Kidney (tissue), 14 donors: ENCODE data around the gene GSG1L. TPM values are rescaled to one million over a fixed set of nuclear protein-coding genes. Genes with fewer than 3 reads are reported as not detected.

Experiments
- DNase-seq, 5 donors: peaks; one replicate each; pipeline ENCODE4 v3.0.0-alpha.2; 2013 to 2020
- FAIRE-seq: peaks from 2 replicates; lab custom pipeline; 2012; peaks lifted over from hg19 to GRCh38; lab: Jason Lieb, UNC
- H3K27ac ChIP-seq, 2 donors: one replicate each; pipeline ENCODE4 v1.7.0; 2013; ENCODE audit warnings: low read depth in 2 of 2, low read length in 2 of 2, inconsistent platforms in 1 of 2
- H3K27me3 ChIP-seq: one replicate; pipeline ENCODE4 v1.7.1; 2013; ENCODE audit warnings: low read length, inconsistent platforms; ENCODE audit not compliant: control insufficient read depth, insufficient read depth
- H3K36me3 ChIP-seq, 3 donors: one replicate each; pipeline versions ENCODE4 v1.7.0 to v1.7.1; 2013; ENCODE audit warnings: low read length in 3 of 3, control low read depth in 1 of 3, inconsistent platforms in 1 of 3; ENCODE audit not compliant: insufficient read depth in 3 of 3, control insufficient read depth in 2 of 3
- H3K4me1 ChIP-seq, 3 donors: one replicate each; pipeline versions ENCODE4 v1.7.0 to v1.7.1; 2013; ENCODE audit warnings: low read length in 3 of 3, inconsistent platforms in 1 of 3, low read depth in 1 of 3; ENCODE audit not compliant: control insufficient read depth in 2 of 3, insufficient read depth in 2 of 3
- H3K4me3 ChIP-seq, 3 donors: one replicate each; pipeline versions ENCODE4 v1.7.0 to v1.8.1; 2013; ENCODE audit warnings: low read length in 3 of 3, control low read depth in 1 of 3, inconsistent platforms in 1 of 3
- H3K9ac ChIP-seq, 3 donors: one replicate each; pipeline versions ENCODE4 v1.7.0 to v1.7.1; 2013; ENCODE audit warnings: low read length in 3 of 3, control low read depth in 1 of 3, inconsistent platforms in 1 of 3
- H3K9me3 ChIP-seq, 3 donors: one replicate each; pipeline versions ENCODE4 v1.7.0 to v1.7.1; 2013; ENCODE audit warnings: low read length in 3 of 3, control low read depth in 1 of 3, inconsistent platforms in 1 of 3; ENCODE audit not compliant: control insufficient read depth in 2 of 3, insufficient read depth in 1 of 3
- intact Hi-C: fragments of 100-400 bp; cut with DNase I; formaldehyde crosslinking; loops from one replicate; pipeline ENCODE4 v1.11.1; 2022
- polyA plus RNA-seq: library from polyadenylated mRNA; stranded (reverse); fragments of 350-450 nt; fragmentation: Illumina TruSeq; extraction: RNeasy Lipid Tissue Mini Kit (QIAGEN cat#74804); gene quantifications from one replicate; pipeline ENCODE4 v1.2.3, GENCODE V29; 2014; ENCODE audit warnings: low read depth, low replicate concordance; ENCODE audit not compliant: insufficient read depth
- total RNA-seq: library from RNA; stranded (reverse); fragmentation: NEBNext Ultra II Directional; extraction: Animal tissue kit (Norgen Biotek cat#: 25700); gene quantifications from one replicate; pipeline ENCODE4 v1.2.1, GENCODE V29; 2021
- TF ChIP-seq, protein P1 (sequence below): IDR thresholded peaks from 3 replicates; pipeline ENCODE4 v1.5.1; 2012; ENCODE audit warnings: mild to moderate bottlenecking, moderate library complexity, borderline replicate concordance; ENCODE audit not compliant: insufficient read depth; ENCODE audit errors: extremely low read depth
- donor health status: control.
- donor health status: control.
- donor health status: control.
- donor health status: control.
- donor health status: control.
- donor health status: DM: yes; HTN: yes; CAD: no.
- donor health status: Normal renal cell carcinoma (clear cell type).

The GSG1L gene
- total and polyA plus RNA-seq, 2 donors from 2014 or later = not detected

DNA sequence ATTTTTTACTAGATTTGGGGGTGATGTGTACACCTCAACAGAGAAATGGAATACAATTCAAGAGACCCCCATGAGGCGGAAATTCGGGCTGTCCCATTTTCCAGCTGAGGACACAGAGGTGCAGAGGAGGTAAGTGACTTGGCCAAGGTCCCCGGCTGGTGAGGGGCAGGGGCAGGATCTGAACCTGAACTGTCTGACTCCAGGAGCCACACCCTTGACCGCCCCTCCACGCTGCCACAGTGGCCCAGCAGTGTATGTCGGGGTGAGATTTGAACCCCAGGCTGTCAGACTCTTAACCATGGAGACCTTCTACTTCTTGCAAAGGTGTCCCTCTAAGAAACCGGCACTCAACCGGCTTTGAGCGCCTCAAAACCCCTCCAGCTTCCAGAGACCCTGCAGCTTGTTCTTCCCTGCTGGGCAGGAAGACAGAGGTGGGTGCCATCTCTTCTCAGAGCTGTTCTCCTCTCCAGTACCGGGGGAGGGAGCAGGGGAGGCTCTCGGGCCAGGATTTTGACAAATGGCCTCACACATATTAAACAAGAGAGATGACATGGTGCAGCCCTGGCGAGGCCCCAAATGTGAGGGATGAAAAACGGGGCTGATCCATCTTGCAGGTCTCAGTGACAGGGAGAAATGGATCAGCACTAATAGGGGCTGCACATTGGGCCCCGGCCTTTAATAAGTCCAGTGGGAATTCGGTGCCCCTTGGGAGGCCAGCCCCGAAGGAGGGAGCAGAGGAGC lies 222.3 kb downstream of the GSG1L start:
- Histone ChIP-seq H3K36me3 (no peaks in the 10 kb centered on the region), H3K9me3 (peaks cover 0 to 6% (median 0%) of the 10 kb centered on the region in 3 donors), H3K4me1 (no peaks in the 10 kb centered on the region), H3K4me3 (no peak overlapping the region), H3K27me3 (no peaks in the 10 kb centered on the region), H3K9ac (no peak overlapping the region), H3K27ac (no peak overlapping the region)
- TF ChIP-seq, protein P1, sequence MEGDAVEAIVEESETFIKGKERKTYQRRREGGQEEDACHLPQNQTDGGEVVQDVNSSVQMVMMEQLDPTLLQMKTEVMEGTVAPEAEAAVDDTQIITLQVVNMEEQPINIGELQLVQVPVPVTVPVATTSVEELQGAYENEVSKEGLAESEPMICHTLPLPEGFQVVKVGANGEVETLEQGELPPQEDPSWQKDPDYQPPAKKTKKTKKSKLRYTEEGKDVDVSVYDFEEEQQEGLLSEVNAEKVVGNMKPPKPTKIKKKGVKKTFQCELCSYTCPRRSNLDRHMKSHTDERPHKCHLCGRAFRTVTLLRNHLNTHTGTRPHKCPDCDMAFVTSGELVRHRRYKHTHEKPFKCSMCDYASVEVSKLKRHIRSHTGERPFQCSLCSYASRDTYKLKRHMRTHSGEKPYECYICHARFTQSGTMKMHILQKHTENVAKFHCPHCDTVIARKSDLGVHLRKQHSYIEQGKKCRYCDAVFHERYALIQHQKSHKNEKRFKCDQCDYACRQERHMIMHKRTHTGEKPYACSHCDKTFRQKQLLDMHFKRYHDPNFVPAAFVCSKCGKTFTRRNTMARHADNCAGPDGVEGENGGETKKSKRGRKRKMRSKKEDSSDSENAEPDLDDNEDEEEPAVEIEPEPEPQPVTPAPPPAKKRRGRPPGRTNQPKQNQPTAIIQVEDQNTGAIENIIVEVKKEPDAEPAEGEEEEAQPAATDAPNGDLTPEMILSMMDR = no peak
- FAIRE-seq (no peak), DNase-seq (no peak)
- intact Hi-C loops = no loop called here

DNA sequence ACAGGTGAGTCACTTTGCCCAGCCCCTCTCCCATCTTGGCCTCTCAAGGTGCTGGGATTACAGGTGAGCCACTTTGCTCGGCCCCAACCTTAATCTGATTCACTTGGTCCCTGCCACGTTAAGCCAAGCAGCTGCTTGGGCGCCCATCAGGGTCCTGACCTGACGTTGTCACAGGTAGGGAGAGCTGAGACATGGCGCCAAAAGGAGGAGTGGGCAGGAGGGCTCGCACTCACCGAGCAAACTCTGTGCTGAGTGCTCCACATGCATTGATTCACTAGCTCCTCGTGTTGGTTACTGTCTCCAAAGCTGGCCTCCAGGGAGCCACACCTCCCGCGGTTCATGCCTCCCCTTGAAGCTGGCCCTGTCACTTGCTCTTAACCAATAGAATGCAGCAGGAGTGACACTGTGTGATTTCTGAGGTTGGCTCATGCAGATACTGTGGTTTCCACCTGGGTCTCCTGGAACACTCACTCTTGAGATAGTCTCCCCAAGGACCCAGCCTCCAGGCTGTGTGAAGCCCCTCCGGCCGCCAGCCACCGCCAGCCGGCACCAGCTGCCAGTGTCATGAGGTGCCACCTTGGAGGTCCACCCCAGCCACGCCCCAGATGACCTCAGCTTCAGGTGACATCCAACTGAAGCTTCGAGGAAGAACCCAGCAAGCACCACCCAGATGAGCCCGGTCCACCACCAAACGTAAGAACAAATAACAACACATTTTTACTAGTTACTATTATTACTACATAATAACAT lies 223.0 kb downstream of the GSG1L start:
- Histone ChIP-seq H3K4me1 (no peaks in the 10 kb centered on the region), H3K27me3 (no peaks in the 10 kb centered on the region), H3K9me3 (peaks cover 0 to 4% (median 0%) of the 10 kb centered on the region in 3 donors), H3K9ac (no peak overlapping the region), H3K36me3 (no peaks in the 10 kb centered on the region), H3K27ac (no peak overlapping the region), H3K4me3 (no peak overlapping the region)
- TF ChIP-seq, protein P1 = no peak
- no peak for FAIRE-seq
- DNase-seq = no peak
- intact Hi-C loops = no loop called here

DNA sequence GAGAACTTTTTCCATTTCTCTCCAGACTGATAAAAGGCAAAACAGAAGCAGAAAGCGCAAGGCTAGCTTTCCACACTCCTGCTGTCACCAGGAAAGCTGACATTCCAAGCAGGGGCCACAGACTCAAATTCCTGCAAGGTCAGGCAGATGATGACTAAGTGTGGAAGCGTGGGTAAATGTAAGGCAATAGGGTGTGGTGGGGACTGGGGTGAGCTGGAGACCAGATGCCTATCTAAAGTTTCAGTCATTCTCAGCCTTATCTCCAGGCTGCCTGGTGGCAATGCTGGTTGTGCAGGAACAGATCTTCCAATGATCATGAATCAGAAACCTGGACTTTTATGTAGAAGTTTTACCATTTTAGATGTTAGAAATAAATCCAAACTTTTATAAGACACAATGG lies 224.1 kb downstream of the GSG1L start:
- FAIRE-seq (no peak), DNase-seq (no peak)
- no peak overlapping the region for H3K27ac ChIP-seq
- no peaks in the 10 kb centered on the region for H3K27me3 ChIP-seq
- H3K4me3 ChIP-seq = no peak overlapping the region
- peaks cover 0 to 4% (median 0%) of the 10 kb centered on the region in 3 donors for H3K9me3 ChIP-seq
- TF ChIP-seq, protein P1 = no peak
- no peaks in the 10 kb centered on the region for H3K4me1 ChIP-seq
- no peaks in the 10 kb centered on the region for H3K36me3 ChIP-seq
- H3K9ac ChIP-seq = no peak overlapping the region
- intact Hi-C loops = no loop called here
